Liver (tissue), 3 donors: ENCODE measurements around the gene CAPS.

ENCODE experiments used
- CTCF ChIP-seq: fragments of 150-350 bp; IDR thresholded peaks from 2 replicates; pipeline ENCODE4 v1.5.1; 2017; ENCODE audit warnings: improper control_type of control experiment, low read depth, low read length; ENCODE audit not compliant: missing input control
- EGR1 ChIP-seq, 2 donors: IDR thresholded peaks; 2 replicates each; pipeline ENCODE4 v1.6.1; 2016 to 2018; ENCODE audit warnings: antibody characterized with exemption in 2 of 2, low read depth in 2 of 2
- FOXA1 ChIP-seq: IDR thresholded peaks from 2 replicates; pipeline ENCODE4 v1.6.1; 2016; ENCODE audit warnings: antibody characterized with exemption
- GABPA ChIP-seq, 2 donors: IDR thresholded peaks in 1 of 2; conservative IDR thresholded peaks in 1 of 2; 2 replicates each; pipeline ENCODE4 v1.6.1; 2016; ENCODE audit warnings: antibody characterized with exemption in 2 of 2, mild to moderate bottlenecking in 1 of 2, moderate library complexity in 1 of 2
- JUND ChIP-seq, 2 donors: IDR thresholded peaks; 2 replicates each; pipeline ENCODE4 v1.6.1; 2016; ENCODE audit warnings: antibody characterized with exemption in 2 of 2
- RAD21 ChIP-seq, 2 donors: IDR thresholded peaks; 2 replicates each; pipeline ENCODE4 v1.6.1; 2016; ENCODE audit warnings: antibody characterized with exemption in 2 of 2, mild to moderate bottlenecking in 2 of 2
- REST ChIP-seq: IDR thresholded peaks from 2 replicates; pipeline ENCODE4 v1.6.1; 2016; ENCODE audit warnings: antibody characterized with exemption, mild to moderate bottlenecking
- RXRA ChIP-seq, 2 donors: IDR thresholded peaks; 2 replicates each; pipeline ENCODE4 v1.6.1; 2017 to 2018; ENCODE audit warnings: antibody characterized with exemption in 2 of 2, mild to moderate bottlenecking in 1 of 2
- SP1 ChIP-seq: IDR thresholded peaks from 2 replicates; pipeline ENCODE4 v1.6.1; 2018; ENCODE audit warnings: antibody characterized with exemption, mild to moderate bottlenecking
- TAF1 ChIP-seq: conservative IDR thresholded peaks from 2 replicates; pipeline ENCODE4 v1.6.1; 2016; ENCODE audit warnings: antibody characterized with exemption, mild to moderate bottlenecking
- YY1 ChIP-seq: IDR thresholded peaks from 2 replicates; pipeline ENCODE4 v1.6.1; 2016; ENCODE audit warnings: antibody characterized with exemption, mild to moderate bottlenecking
- TF ChIP-seq, protein P1 (sequence below): IDR thresholded peaks from 2 replicates; pipeline ENCODE4 v1.6.1; 2016; ENCODE audit warnings: antibody characterized with exemption
- TF ChIP-seq, protein P2 (sequence below): IDR thresholded peaks from 2 replicates; pipeline ENCODE4 v1.6.1; 2016; ENCODE audit warnings: antibody characterized with exemption
- TF ChIP-seq, protein P3 (sequence below): IDR thresholded peaks from 2 replicates; pipeline ENCODE4 v1.6.1; 2016; ENCODE audit warnings: antibody characterized with exemption
- donor health status: healthy.
- donor health status: healthy.

DNA sequence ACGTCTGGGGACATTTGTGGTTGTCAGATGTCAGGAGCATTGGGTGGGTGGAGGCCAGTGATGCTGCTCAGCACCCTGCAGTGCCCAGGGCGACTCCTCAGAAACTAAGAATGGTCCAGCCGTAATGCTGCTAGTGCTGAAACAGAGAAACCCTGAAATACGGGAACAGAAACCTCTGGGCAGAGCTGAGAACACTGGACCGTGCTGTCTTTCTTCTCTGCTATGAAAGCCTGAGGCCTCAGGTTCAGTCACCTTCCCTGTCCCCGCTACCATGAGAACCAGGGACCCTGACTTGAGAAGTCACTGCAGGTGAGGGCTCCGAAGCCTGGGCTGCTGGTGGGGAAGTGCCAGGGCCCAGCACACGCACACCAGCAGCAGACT is 13.4 kb downstream of the CAPS start:
- TF ChIP-seq CTCF (no peak), JUND (IDR thresholded peaks at IDR 0.05) (no peak), REST (no peak), EGR1 (IDR thresholded peaks at IDR 0.05; ENCODE audit: low read depth in 2 of 2) (no peak), TAF1 (no peak), SP1 (no peak), YY1 (no peak), GABPA (IDR thresholded peaks at IDR 0.05 in 1 of 2, conservative IDR thresholded peaks at IDR 0.05 in 1 of 2) (no peak), FOXA1 (no peak), RAD21 (IDR thresholded peaks at IDR 0.05) (no peak), RXRA (IDR thresholded peaks at IDR 0.05) (no peak)
- TF ChIP-seq, protein P1, sequence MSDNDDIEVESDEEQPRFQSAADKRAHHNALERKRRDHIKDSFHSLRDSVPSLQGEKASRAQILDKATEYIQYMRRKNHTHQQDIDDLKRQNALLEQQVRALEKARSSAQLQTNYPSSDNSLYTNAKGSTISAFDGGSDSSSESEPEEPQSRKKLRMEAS, result no peak
- TF ChIP-seq, protein P2, sequence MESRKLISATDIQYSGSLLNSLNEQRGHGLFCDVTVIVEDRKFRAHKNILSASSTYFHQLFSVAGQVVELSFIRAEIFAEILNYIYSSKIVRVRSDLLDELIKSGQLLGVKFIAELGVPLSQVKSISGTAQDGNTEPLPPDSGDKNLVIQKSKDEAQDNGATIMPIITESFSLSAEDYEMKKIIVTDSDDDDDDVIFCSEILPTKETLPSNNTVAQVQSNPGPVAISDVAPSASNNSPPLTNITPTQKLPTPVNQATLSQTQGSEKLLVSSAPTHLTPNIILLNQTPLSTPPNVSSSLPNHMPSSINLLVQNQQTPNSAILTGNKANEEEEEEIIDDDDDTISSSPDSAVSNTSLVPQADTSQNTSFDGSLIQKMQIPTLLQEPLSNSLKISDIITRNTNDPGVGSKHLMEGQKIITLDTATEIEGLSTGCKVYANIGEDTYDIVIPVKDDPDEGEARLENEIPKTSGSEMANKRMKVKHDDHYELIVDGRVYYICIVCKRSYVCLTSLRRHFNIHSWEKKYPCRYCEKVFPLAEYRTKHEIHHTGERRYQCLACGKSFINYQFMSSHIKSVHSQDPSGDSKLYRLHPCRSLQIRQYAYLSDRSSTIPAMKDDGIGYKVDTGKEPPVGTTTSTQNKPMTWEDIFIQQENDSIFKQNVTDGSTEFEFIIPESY, result no peak
- TF ChIP-seq, protein P3, sequence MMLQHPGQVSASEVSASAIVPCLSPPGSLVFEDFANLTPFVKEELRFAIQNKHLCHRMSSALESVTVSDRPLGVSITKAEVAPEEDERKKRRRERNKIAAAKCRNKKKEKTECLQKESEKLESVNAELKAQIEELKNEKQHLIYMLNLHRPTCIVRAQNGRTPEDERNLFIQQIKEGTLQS, result no peak
